Dedifferentiated amniotic fluid mesenchymal stem cell (primary cell): ENCODE measurements around the gene DCAF12.
"Not testable (repeated sequence)": the region's sequence is repeated elsewhere in the genome, so short reads cannot be mapped to it uniquely, and the experiment has no call there.

Source experiments
- DNase-seq: peaks from one replicate; pipeline ENCODE4 v3.0.0-alpha.2; 2016; ENCODE audit errors: extremely low spot score

DCAF12 gene

DNA sequence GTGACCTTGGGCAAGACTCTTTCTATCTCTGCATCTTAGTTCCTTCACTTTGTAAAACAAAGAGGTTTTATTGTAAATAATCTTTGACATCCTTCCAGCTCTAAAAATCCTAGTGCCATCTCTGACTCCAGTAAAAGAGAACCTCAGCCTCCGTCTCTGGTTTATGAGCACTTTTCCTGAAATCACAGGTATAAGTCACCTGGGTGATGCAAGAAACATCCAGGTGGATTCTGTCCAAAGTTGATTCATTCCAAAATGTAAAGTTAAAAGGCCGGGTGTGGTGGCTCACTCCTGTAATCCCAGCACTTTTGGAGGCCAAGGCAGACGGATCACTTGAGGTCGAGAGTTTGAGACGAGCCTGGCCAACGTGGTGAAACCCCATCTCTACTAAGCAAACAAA is 56.7 kb downstream of the DCAF12 start:
- DNase-seq, result no peak

DNA sequence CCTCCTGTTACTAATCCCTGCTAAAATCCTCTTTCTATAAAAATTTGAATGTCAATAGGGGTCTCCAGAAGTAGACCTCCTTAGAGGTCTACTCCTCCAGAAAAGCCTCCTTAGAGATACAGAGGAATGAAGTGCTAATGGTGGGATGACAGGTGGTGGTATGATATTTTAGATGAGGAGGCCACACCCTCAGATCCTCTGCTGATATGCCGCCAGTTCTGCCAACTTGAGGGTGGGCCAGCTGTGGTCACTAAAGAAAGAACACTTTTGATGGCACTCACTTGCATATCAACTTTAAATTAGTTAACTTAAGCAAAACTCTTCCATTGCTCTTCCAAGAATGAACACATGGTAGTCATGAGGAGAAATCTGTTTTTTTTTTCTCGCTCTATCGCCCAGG is 61.0 kb downstream of the DCAF12 start:
- no peak for DNase-seq

DNA sequence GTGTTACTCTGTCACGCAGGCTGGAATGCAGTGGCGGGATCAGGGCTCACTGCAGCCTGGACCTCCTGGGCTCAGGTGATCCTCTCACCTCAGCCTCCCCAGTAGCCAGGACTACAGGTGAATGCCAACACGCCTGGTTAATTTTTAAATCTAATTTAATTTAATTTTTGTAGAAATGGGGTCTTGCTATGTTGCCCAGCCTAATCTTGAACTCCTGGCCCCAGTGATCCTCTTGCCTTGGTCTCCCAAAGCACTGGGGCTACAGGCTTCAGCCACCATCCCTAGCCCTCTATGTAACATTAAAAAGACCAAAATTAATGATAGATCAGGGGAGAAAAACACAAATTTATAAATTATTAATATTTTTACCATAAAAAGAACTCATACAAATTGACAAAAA is 66.5 kb downstream of the DCAF12 start:
- no peak for DNase-seq

DNA sequence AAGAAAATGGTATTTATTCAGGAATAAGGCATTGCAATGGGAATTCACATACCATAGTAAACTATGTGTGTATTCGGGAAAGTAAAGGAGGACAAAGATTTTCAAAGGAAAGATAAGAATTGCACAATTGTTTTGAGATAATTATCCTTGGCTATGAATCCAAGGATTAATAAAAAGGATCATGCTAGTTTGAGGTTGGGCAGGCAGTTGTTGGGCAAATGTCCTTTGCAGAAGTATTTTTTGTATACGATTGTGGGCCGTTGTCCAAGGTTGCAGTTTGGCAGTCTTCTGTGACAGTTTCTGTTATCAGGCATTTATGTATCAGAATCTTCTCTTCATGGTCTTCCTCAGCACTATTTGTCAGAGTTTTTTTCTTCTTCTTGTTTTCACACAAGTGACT is 67.2 kb downstream of the DCAF12 start:
- no peak for DNase-seq

DNA sequence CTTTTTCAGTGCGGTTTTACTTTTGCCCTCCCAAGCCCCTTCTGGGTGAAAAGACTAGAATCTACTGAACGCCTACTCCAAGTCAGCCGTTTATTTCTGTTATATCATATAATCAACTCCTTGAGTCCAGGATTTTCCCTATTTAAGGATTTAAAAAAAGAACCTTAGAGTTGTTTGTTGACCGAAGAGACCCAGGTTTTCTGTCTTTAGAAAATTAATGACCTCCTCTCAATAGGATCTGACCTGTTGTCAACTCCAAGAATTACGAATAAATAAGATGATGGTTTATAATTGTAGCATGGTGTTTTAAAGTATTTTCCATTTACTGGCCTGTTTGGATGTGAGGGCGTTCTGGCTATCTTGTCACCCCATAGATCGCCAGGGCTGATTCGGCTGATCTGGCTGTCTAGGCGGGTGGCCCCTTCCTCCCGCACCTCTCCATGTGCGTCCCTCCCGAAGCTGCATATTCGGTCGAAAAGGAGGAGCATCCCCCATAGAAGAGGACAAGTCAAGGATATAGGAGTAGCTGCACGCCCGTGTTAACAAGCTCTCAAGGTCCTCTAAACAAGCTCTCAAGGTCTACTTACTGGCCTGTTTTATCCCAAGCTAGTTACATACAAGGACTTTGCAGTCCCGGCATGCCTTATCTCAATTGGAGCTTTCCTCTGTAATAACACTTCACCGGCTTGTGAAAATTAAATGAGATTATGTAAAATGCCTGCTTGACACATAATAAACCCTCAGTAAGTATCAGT is 76.7 kb downstream of the DCAF12 start:
- no peak for DNase-seq

DNA sequence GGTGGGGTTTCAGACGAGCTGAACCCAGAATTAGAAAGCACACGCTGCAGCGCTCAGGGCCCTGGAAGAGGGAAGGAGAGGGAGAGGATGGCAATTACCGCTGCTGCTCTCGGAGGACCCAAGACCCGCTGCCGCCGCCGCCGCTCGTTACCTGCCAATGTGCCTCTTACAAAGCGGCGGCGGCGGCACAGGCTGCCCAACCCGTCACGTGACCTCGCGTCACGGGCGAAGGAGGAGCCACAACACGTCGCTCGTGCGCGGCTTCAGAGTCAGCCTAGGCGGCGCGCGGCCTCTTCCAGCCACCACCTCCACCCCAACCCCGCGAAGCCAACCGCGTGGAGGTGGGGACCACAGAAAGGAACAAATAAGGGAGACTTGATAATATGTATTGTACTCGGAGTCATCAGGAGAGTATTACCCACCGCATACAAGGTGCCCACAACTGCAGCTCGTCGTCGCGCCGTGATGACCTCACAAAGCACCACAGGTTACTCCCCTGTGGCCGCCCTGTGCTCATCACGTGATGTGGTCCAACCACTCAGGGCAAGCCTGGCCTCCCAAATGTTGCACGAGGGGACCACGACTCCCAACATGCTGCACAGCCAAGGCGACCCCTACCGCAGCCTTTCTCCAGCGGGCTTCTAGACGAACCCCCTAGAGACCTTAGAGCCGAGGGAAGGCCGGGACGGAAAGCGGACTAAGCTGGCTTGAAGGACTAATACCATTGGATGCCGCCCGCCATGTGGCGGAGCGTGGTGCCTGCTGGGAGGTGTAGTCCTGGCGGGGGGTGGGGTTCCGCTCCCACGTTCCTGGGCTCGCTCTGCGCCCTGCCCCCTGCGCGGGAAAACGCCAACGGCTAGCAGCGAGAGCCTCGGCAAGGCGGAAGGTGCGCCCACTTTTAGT is 77.5 kb downstream of the DCAF12 start, which contains the start of gene UBAP2:
UBAP2 (minus strand) TSS at position 161 of the 903 bp plus-strand sequence. CDS start 31,739 bp downstream, outside the sequence.
- DNase-seq, result peak; percentile 91

- DNase-seq, result no peak
These were observed 78.4 kb downstream of the DCAF12 start for GRCh38 chr9:34047864-34048726.

- DNase-seq, result no peak
These were observed 79.6 kb downstream of the DCAF12 start for GRCh38 chr9:34046784-34047379.

DNA sequence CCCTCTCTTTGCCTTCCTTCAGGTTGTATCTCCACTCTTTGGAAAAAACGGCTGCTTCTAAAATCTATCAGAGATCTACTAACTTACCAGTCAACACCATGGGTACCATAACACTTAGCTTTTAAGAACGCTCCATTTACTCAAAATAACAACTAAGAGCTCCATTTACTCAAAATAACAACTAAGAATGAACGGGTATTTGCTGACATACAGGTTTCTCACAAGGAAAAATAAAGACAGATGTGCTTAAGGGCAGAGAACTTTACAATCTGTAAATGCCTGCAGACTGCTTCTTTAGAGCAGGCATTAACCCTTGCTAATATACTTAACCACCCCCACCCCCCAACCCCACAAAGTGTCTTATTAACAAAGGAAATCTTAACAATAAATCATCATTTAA is 80.6 kb downstream of the DCAF12 start:
- DNase-seq, result no peak

GRCh38 chr9:34042074-34042473 is 84.4 kb downstream of the DCAF12 start:
- not testable (repeated sequence) for DNase-seq

- not testable (repeated sequence) for DNase-seq
These were observed 87.6 kb downstream of the DCAF12 start for GRCh38 chr9:34038851-34039250.

GRCh38 chr9:34037626-34038025 is 88.9 kb downstream of the DCAF12 start:
- no peak for DNase-seq

DNA sequence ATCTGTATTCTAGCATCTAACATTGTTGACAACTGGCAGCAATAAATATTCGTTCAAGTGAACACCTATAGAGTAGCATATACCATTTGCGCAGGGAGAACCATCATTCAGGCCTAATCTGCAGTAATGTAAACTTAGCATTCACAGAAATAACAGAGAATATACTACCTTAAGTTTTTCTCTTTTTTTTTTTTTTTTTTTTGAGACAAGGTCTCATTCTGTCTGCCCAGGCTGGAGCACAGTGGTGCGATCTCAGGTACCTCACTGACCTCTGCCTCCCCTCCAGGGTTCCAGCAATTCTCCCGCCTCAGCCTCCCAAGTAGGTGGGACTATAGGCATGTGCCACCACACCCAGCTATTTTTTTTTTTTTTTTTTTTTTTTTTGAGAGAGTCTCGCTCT is 89.9 kb downstream of the DCAF12 start:
- no peak for DNase-seq
